SK-N-SH (cell line): ENCODE data around the gene SLCO1B3. TPM values are rescaled to one million over a fixed set of nuclear protein-coding genes. Genes with fewer than 3 reads are reported as not detected.

Source experiments
- CTCF ChIA-PET: fragments of 300-600, 350-600 bp; formaldehyde crosslinking; extraction: SDS; loops from one replicate; lab custom pipeline; 2021; lab: Yijun Ruan, JAX
- POLR2A ChIA-PET: fragments of 350-600 bp; sonication (Branson Sonifier 250); formaldehyde crosslinking; extraction: SDS; loops from one replicate; lab custom pipeline; 2020; ENCODE audit warnings: antibody characterized with exemption, inconsistent platforms; lab: Yijun Ruan, JAX
- DNase-seq: peaks from one replicate; pipeline ENCODE4 v3.0.0; 2012
- H2AFZ ChIP-seq: fragments of 200-600 bp; sonication (generic); 2 replicates; pipeline ENCODE4 v1.8.1; 2016; ENCODE audit warnings: antibody characterized with exemption, mild to moderate bottlenecking, low read depth
- H3F3A ChIP-seq: fragments of 200-600 bp; sonication (generic); replicated peaks from 2 replicates; pipeline ENCODE3; 2016; ENCODE audit warnings: antibody characterized with exemption, mild to moderate bottlenecking; ENCODE audit not compliant: insufficient read depth
- H3K27ac ChIP-seq, 2 experiments: fragments of 200-500 bp in 1 of 2; fragments of 200-600 bp in 1 of 2; sonication (Bioruptor generic) in 1 of 2; sonication (generic), shearing (Covaris generic) in 1 of 2; 2 replicates each; pipeline versions ENCODE4 v1.5.1 to v1.6.1; 2014 to 2016; ENCODE audit warnings: low read depth in 2 of 2, inconsistent platforms in 1 of 2, low read length in 1 of 2, mild to moderate bottlenecking in 1 of 2, mixed read lengths in 1 of 2
- H3K27me3 ChIP-seq: fragments of 200-600 bp; sonication (generic), shearing (Covaris generic); 2 replicates; pipeline ENCODE4 v1.6.1; 2016; ENCODE audit warnings: mixed run types; ENCODE audit not compliant: insufficient read depth
- H3K36me3 ChIP-seq, 2 experiments: fragments of 200-500 bp in 1 of 2; fragments of 200-600 bp in 1 of 2; sonication (Bioruptor generic) in 1 of 2; sonication (generic) in 1 of 2; replicated peaks in 1 of 2; 2 replicates each; pipeline versions ENCODE3 to v1.5.1; 2014 to 2016; ENCODE audit warnings: low read length in 1 of 2, mild to moderate bottlenecking in 1 of 2; ENCODE audit not compliant: insufficient read depth in 2 of 2, control insufficient read depth in 1 of 2
- H3K4me1 ChIP-seq, 2 experiments: fragments of 200-500 bp in 1 of 2; fragments of 200-600 bp in 1 of 2; sonication (Bioruptor generic) in 1 of 2; sonication (generic), shearing (Covaris generic) in 1 of 2; 2 replicates each; pipeline versions ENCODE4 v1.5.1 to v1.6.1; 2014 to 2016; ENCODE audit warnings: low read depth in 1 of 2, low read length in 1 of 2, mixed run types in 1 of 2; ENCODE audit not compliant: insufficient read depth in 2 of 2, control insufficient read depth in 1 of 2
- H3K4me2 ChIP-seq: fragments of 200-600 bp; sonication (generic), shearing (Covaris generic); 2 replicates; pipeline ENCODE4 v1.6.1; 2017; ENCODE audit warnings: mixed run types
- H3K4me3 ChIP-seq, 2 experiments: fragments of 200-500 bp in 1 of 2; fragments of 200-600 bp in 1 of 2; sonication (Bioruptor generic) in 1 of 2; sonication (generic), shearing (Covaris generic) in 1 of 2; 2 replicates each; pipeline versions ENCODE4 v1.5.1 to v1.8.1; 2014 to 2016; ENCODE audit warnings: low read depth in 2 of 2, inconsistent platforms in 1 of 2, low read length in 1 of 2, mild to moderate bottlenecking in 1 of 2, mixed read lengths in 1 of 2, moderate library complexity in 1 of 2
- H3K79me2 ChIP-seq: fragments of 200-600 bp; sonication (generic); 2 replicates; pipeline ENCODE4 v1.8.1; 2017; ENCODE audit warnings: mild to moderate bottlenecking; ENCODE audit not compliant: insufficient read depth
- H3K9ac ChIP-seq: fragments of 200-600 bp; sonication (generic); 2 replicates; pipeline ENCODE4 v1.6.1; 2017; ENCODE audit warnings: mixed run types
- H3K9me2 ChIP-seq: fragments of 200-600 bp; sonication (generic); 2 replicates; pipeline ENCODE4 v1.6.1; 2017; ENCODE audit warnings: mixed run types
- H3K9me3 ChIP-seq: fragments of 200-600 bp; sonication (generic); 2 replicates; pipeline ENCODE4 v1.6.1; 2017; ENCODE audit warnings: mixed run types, mild to moderate bottlenecking, moderate library complexity
- H4K20me1 ChIP-seq: fragments of 200-600 bp; sonication (generic); 2 replicates; pipeline ENCODE4 v1.6.1; 2017; ENCODE audit warnings: mild to moderate bottlenecking, mixed run types; ENCODE audit not compliant: insufficient read depth
- EZH2phosphoT487 ChIP-seq: fragments of 200-600 bp; sonication (generic); IDR thresholded peaks from 2 replicates; pipeline ENCODE4 v1.6.1; 2017; ENCODE audit warnings: low read depth, mixed run types, mild to moderate bottlenecking, antibody characterized with exemption, moderate library complexity, borderline replicate concordance
- MAX ChIP-seq: IDR thresholded peaks from 2 replicates; pipeline ENCODE4 v1.4.0; 2012; ENCODE audit warnings: low read depth
- NFIC ChIP-seq: IDR thresholded peaks from 2 replicates; pipeline ENCODE4 v1.4.0; 2012; ENCODE audit warnings: borderline replicate concordance
- PBX3 ChIP-seq: IDR thresholded peaks from 2 replicates; pipeline ENCODE4; 2012
- POLR2AphosphoS5 ChIP-seq: IDR thresholded peaks from 2 replicates; pipeline ENCODE4 v1.6.1; 2012; ENCODE audit warnings: low read depth, low read length
- RCOR1 ChIP-seq: fragments of 150-350 bp; IDR thresholded peaks from 2 replicates; pipeline ENCODE4 v1.6.1; 2017; ENCODE audit warnings: antibody characterized with exemption, low read length
- RFX5 ChIP-seq: IDR thresholded peaks from 2 replicates; pipeline ENCODE4 v1.6.1; 2012; ENCODE audit warnings: mild to moderate bottlenecking, improper control_type of control experiment, low read length
- SIN3A ChIP-seq: IDR thresholded peaks from 2 replicates; pipeline ENCODE4 v1.6.1; 2012; ENCODE audit warnings: low read depth, mild to moderate bottlenecking, low read length, moderate library complexity, borderline replicate concordance
- SMC3 ChIP-seq: IDR thresholded peaks from 2 replicates; pipeline ENCODE4 v1.6.1; 2012; ENCODE audit warnings: low read depth, low read length, improper control_type of control experiment
- TAF1 ChIP-seq: IDR thresholded peaks from 2 replicates; pipeline ENCODE4 v1.6.1; 2012; ENCODE audit warnings: low read depth, mild to moderate bottlenecking, low read length, moderate library complexity, borderline replicate concordance
- WGBS: methylation state at CpG from one replicate; pipeline ENCODE4 v1.1.6; 2017; ENCODE audit warnings: low lambda C conversion rate; 5-methylcytosine and 5-hydroxymethylcytosine counted together
- polyA plus RNA-seq, 3 experiments: library from polyadenylated mRNA; depleted of rRNA; stranded (reverse); fragments of >200 nt; gene quantifications; 2 replicates each; pipeline ENCODE4 v1.2.3, GENCODE V29; 2012
- TF ChIP-seq, protein P1 (sequence below): fragments of 150-350 bp; IDR thresholded peaks from 2 replicates; pipeline ENCODE4 v1.6.1; 2016; ENCODE audit warnings: mild to moderate bottlenecking, low read depth, low read length
- TF ChIP-seq, protein P2 (sequence below): IDR thresholded peaks from 2 replicates; pipeline ENCODE4 v1.4.0; 2012; ENCODE audit warnings: low read depth, borderline replicate concordance
- TF ChIP-seq, protein P3 (sequence below): IDR thresholded peaks from 2 replicates; pipeline ENCODE4 v1.6.1; 2012; ENCODE audit warnings: mild to moderate bottlenecking, low read depth, low read length, moderate library complexity

SLCO1B3 gene
- polyA plus RNA-seq, 1 of the 3 experiments (the other 2 are of a cell fraction): not detected

- no peaks in the 10 kb centered on the region for H3K27me3 ChIP-seq
- H3K79me2 ChIP-seq: no peaks in the 10 kb centered on the region
- H2AFZ ChIP-seq: no peak overlapping the region
- WGBS: 11% methylated on average over 2 of the region's 2 CpGs
- H4K20me1 ChIP-seq: no peaks in the 10 kb centered on the region
- H3K4me1 ChIP-seq: no peaks in the 10 kb centered on the region
- H3K4me3 ChIP-seq: no peak overlapping the region
- no peak overlapping the region for H3K9ac ChIP-seq
- H3K9me2 ChIP-seq: no peaks in the 10 kb centered on the region; the same call in 1 of the 2 replicates
- ChIA-PET POLR2A (no interaction called here), CTCF (interaction anchor here (0.9 kb wide), 1 partner anchor 13 kb away, joined by 4 read pairs; no protein-coding TSS in a partner anchor)
- H3K36me3 ChIP-seq: no peaks in the 10 kb centered on the region
- H3K9me3 ChIP-seq: peaks cover 5% of the 10 kb centered on the region; the same call in 1 of the 2 replicates
- DNase-seq: no peak
- no peaks in the 10 kb centered on the region for H3F3A ChIP-seq
- H3K27ac ChIP-seq: no peak overlapping the region
- TF ChIP-seq POLR2AphosphoS5: no peak
- no peak for TF ChIP-seq RFX5
- TF ChIP-seq RCOR1: no peak
- TF ChIP-seq SIN3A: no peak
- TF ChIP-seq, protein P1, sequence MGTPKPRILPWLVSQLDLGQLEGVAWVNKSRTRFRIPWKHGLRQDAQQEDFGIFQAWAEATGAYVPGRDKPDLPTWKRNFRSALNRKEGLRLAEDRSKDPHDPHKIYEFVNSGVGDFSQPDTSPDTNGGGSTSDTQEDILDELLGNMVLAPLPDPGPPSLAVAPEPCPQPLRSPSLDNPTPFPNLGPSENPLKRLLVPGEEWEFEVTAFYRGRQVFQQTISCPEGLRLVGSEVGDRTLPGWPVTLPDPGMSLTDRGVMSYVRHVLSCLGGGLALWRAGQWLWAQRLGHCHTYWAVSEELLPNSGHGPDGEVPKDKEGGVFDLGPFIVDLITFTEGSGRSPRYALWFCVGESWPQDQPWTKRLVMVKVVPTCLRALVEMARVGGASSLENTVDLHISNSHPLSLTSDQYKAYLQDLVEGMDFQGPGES: no peak
- TF ChIP-seq PBX3: no peak
- TF ChIP-seq, protein P2, sequence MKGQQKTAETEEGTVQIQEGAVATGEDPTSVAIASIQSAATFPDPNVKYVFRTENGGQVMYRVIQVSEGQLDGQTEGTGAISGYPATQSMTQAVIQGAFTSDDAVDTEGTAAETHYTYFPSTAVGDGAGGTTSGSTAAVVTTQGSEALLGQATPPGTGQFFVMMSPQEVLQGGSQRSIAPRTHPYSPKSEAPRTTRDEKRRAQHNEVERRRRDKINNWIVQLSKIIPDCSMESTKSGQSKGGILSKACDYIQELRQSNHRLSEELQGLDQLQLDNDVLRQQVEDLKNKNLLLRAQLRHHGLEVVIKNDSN: no peak
- TF ChIP-seq MAX: no peak
- no peak for TF ChIP-seq TAF1
- no peak for TF ChIP-seq NFIC
- H3K4me2 ChIP-seq: no peak overlapping the region
These were observed 152.8 kb downstream of the SLCO1B3 start for GRCh38 chr12:20963303-20963702.

DNA sequence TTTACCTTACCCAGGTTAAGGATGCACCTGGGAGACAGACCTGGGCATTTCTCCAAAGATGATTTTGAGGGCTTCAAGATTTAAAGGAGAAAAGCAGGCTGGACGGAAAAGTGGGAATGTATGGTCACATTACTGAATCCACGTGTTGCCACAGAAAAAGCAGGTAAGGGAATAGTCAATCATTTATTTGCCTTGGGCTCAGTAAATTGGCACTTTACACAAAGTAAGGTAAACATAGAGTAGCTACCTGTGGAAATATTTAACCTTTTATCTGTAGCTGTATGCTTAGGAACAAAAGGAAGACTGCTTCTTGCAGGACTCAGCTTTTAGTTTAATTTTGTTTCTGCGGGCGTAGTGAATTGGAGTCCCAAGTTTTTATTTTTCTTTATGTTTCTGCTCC lies 153.3 kb downstream of the SLCO1B3 start:
- Histone ChIP-seq H3K9me3 (peaks cover 5% of the 10 kb centered on the region; the same call in 1 of the 2 replicates), H3K9me2 (no peaks in the 10 kb centered on the region; the same call in 1 of the 2 replicates), H2AFZ (no peak overlapping the region), H3K27me3 (no peaks in the 10 kb centered on the region), H3K4me3 (no peak overlapping the region), H3F3A (no peaks in the 10 kb centered on the region), H4K20me1 (no peaks in the 10 kb centered on the region), H3K4me2 (no peak overlapping the region), H3K36me3 (no peaks in the 10 kb centered on the region), H3K9ac (no peak overlapping the region), H3K4me1 (no peaks in the 10 kb centered on the region), H3K27ac (no peak overlapping the region), H3K79me2 (no peaks in the 10 kb centered on the region)
- ChIA-PET CTCF (interaction anchor here (0.9 kb wide), 1 partner anchor 13 kb away, joined by 4 read pairs; no protein-coding TSS in a partner anchor), POLR2A (no interaction called here)
- no peak for DNase-seq
- no peak for TF ChIP-seq MAX
- no peak for TF ChIP-seq EZH2phosphoT487
- TF ChIP-seq SMC3: no peak
- TF ChIP-seq RFX5: no peak
- TF ChIP-seq, protein P3, sequence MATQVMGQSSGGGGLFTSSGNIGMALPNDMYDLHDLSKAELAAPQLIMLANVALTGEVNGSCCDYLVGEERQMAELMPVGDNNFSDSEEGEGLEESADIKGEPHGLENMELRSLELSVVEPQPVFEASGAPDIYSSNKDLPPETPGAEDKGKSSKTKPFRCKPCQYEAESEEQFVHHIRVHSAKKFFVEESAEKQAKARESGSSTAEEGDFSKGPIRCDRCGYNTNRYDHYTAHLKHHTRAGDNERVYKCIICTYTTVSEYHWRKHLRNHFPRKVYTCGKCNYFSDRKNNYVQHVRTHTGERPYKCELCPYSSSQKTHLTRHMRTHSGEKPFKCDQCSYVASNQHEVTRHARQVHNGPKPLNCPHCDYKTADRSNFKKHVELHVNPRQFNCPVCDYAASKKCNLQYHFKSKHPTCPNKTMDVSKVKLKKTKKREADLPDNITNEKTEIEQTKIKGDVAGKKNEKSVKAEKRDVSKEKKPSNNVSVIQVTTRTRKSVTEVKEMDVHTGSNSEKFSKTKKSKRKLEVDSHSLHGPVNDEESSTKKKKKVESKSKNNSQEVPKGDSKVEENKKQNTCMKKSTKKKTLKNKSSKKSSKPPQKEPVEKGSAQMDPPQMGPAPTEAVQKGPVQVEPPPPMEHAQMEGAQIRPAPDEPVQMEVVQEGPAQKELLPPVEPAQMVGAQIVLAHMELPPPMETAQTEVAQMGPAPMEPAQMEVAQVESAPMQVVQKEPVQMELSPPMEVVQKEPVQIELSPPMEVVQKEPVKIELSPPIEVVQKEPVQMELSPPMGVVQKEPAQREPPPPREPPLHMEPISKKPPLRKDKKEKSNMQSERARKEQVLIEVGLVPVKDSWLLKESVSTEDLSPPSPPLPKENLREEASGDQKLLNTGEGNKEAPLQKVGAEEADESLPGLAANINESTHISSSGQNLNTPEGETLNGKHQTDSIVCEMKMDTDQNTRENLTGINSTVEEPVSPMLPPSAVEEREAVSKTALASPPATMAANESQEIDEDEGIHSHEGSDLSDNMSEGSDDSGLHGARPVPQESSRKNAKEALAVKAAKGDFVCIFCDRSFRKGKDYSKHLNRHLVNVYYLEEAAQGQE: no peak
- 9% methylated on average over 4 of the region's 4 CpGs for WGBS
